Transverse colon (tissue), 4 donors: ENCODE data around the gene ABCC10.
"Not testable (repeated sequence)": the region's sequence is repeated elsewhere in the genome, so short reads cannot be mapped to it uniquely, and the experiment has no call there.

Experiments
- POLR2AphosphoS5 ChIP-seq, 3 donors: sonication (generic); formaldehyde crosslinking; IDR thresholded peaks; one replicate each; pipeline ENCODE4 v1.6.1; 2016; ENCODE audit warnings: antibody characterized with exemption in 3 of 3
- TF ChIP-seq, protein P1 (sequence below), 5 experiments: fragments of 200-600 bp in 3 of 5; fragments of 450-650 bp in 2 of 5; sonication (generic) in 3 of 5; IDR thresholded peaks; 1 replicate in 2 of 5; 2 replicates in 3 of 5; pipeline ENCODE4 v1.5.1; 2016 to 2017; ENCODE audit warnings: antibody characterized with exemption in 5 of 5, inconsistent platforms in 3 of 5, mild to moderate bottlenecking in 2 of 5, moderate library complexity in 1 of 5

DNA sequence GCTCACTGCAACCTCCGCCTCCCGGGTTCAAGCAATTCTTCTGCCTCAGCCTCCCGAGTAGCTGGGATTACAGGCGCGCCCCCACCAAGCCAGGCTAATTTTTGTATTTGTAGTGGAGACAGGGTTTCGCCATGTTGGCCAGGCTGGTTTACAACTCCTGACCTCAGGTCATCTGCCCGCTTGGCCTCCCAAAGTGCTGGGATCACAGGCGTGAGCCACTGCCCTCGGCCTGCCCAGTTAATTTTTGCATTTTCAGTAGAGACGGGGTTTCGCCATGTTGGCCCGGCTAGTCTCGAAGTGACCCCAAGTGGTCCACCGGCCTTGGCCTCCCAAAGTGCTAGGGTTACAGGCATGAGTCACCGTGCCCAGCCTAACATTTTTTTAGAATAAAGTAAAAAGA is 30.8 kb downstream of the ABCC10 start:
- TF ChIP-seq POLR2AphosphoS5 (IDR thresholded peaks at IDR 0.05) = not testable (repeated sequence)
- TF ChIP-seq, protein P1, sequence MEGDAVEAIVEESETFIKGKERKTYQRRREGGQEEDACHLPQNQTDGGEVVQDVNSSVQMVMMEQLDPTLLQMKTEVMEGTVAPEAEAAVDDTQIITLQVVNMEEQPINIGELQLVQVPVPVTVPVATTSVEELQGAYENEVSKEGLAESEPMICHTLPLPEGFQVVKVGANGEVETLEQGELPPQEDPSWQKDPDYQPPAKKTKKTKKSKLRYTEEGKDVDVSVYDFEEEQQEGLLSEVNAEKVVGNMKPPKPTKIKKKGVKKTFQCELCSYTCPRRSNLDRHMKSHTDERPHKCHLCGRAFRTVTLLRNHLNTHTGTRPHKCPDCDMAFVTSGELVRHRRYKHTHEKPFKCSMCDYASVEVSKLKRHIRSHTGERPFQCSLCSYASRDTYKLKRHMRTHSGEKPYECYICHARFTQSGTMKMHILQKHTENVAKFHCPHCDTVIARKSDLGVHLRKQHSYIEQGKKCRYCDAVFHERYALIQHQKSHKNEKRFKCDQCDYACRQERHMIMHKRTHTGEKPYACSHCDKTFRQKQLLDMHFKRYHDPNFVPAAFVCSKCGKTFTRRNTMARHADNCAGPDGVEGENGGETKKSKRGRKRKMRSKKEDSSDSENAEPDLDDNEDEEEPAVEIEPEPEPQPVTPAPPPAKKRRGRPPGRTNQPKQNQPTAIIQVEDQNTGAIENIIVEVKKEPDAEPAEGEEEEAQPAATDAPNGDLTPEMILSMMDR (IDR thresholded peaks at IDR 0.05) = not testable (repeated sequence)
